ENCODE measurements around the gene NBDY. TPM values are rescaled to one million over a fixed set of nuclear protein-coding genes. Genes with fewer than 3 reads are reported as not detected.
"Not testable (repeated sequence)": the region's sequence is repeated elsewhere in the genome, so short reads cannot be mapped to it uniquely, and the experiment has no call there.

The NBDY gene
- total RNA-seq, 1 experiment from 2014 or later: 14.5 TPM

- DNase-seq (ENCODE audit: low read depth): peak; percentile 88
These were observed 35.3 kb downstream of the NBDY start for GRCh38 chrX:56764153-56764974.

GRCh38 chrX:56764975-56765791 is 36.1 kb downstream of the NBDY start:
- DNase-seq (ENCODE audit: low read depth): no peak

- no peak for DNase-seq (ENCODE audit: low read depth)
These were observed 36.9 kb downstream of the NBDY start for GRCh38 chrX:56765811-56766553.

- DNase-seq (ENCODE audit: low read depth): peak; percentile 60
These were observed 37.7 kb downstream of the NBDY start for GRCh38 chrX:56766554-56767347.

- peak; percentile 31 for DNase-seq (ENCODE audit: low read depth)
These were observed 38.5 kb downstream of the NBDY start for GRCh38 chrX:56767348-56768119.

- DNase-seq (ENCODE audit: low read depth): not testable (repeated sequence)
These were observed 39.1 kb downstream of the NBDY start for GRCh38 chrX:56768120-56768660.

GRCh38 chrX:56772675-56773521 is 43.9 kb downstream of the NBDY start:
- not testable (repeated sequence) for DNase-seq (ENCODE audit: low read depth)

GRCh38 chrX:56773522-56774060 is 44.5 kb downstream of the NBDY start:
- DNase-seq (ENCODE audit: low read depth): not testable (repeated sequence)

- not testable (repeated sequence) for DNase-seq (ENCODE audit: low read depth)
These were observed 49.3 kb downstream of the NBDY start for GRCh38 chrX:56778099-56778923.

GRCh38 chrX:56778924-56779468 is 50.0 kb downstream of the NBDY start:
- DNase-seq (ENCODE audit: low read depth): not testable (repeated sequence)

- not testable (repeated sequence) for DNase-seq (ENCODE audit: low read depth)
These were observed 51.9 kb downstream of the NBDY start for GRCh38 chrX:56780681-56781649.

GRCh38 chrX:56782352-56782751 is 53.3 kb downstream of the NBDY start:
- DNase-seq (ENCODE audit: low read depth): no peak

GRCh38 chrX:56782791-56783449 is 53.9 kb downstream of the NBDY start:
- DNase-seq (ENCODE audit: low read depth): no peak

GRCh38 chrX:56783450-56783831 is 54.4 kb downstream of the NBDY start:
- DNase-seq (ENCODE audit: low read depth): peak; percentile 80

GRCh38 chrX:56783996-56784620 is 55.1 kb downstream of the NBDY start:
- DNase-seq (ENCODE audit: low read depth): no peak

All from M059J (cell line).